B cell (primary cell): ENCODE measurements around the gene SLC43A1. TPM values are rescaled to one million over a fixed set of nuclear protein-coding genes. Genes with fewer than 3 reads are reported as not detected.

ENCODE experiments used
- ATAC-seq: fragments of 200-7000 bp; cut with Tn5 transposase; one replicate; pipeline ENCODE4 v1.10.0; 2021; ENCODE audit warnings: low read depth, mild to moderate bottlenecking, moderate number of reproducible peaks, moderate library complexity
- CTCF ChIA-PET: fragments of 350-600 bp; sonication (Branson Sonifier 250); formaldehyde crosslinking; loops from one replicate; lab custom pipeline; 2021; ENCODE audit warnings: antibody characterized with exemption, inconsistent platforms; lab: Charles Lee
- POLR2A ChIA-PET: fragments of 350-600 bp; sonication (Branson Sonifier 250); formaldehyde crosslinking; loops from one replicate; lab custom pipeline; 2021; ENCODE audit warnings: antibody characterized with exemption; lab: Charles Lee
- DNase-seq: peaks from one replicate; pipeline ENCODE4 v3.0.0; 2013
- H2AFZ ChIP-seq: 2 replicates; pipeline ENCODE4 v1.6.1; 2012; ENCODE audit warnings: mild to moderate bottlenecking, low read depth, low read length; ENCODE audit not compliant: insufficient read depth, poor library complexity, severe bottlenecking
- H3K27ac ChIP-seq, 2 donors: 1 replicate in 1 of 2; 2 replicates in 1 of 2; pipeline ENCODE4 v1.5.1; 2012 to 2013; ENCODE audit warnings: low read length in 2 of 2, mild to moderate bottlenecking in 2 of 2, moderate library complexity in 1 of 2
- H3K27me3 ChIP-seq, 4 experiments: fragments of 200-600 bp in 1 of 4; sonication (generic) in 1 of 4; replicated peaks in 1 of 4; 1 replicate in 2 of 4; 2 replicates in 2 of 4; pipeline versions ENCODE4 v1.6.1 to v1.7.0; 2013 to 2016; ENCODE audit warnings: low read length in 3 of 4, mild to moderate bottlenecking in 2 of 4, mixed read lengths in 1 of 4, moderate library complexity in 1 of 4; ENCODE audit not compliant: insufficient read depth in 4 of 4, control insufficient read depth in 3 of 4; ENCODE audit errors: control extremely low read depth in 1 of 4
- H3K36me3 ChIP-seq, 2 experiments: replicated peaks in 1 of 2; 1 replicate in 1 of 2; 2 replicates in 1 of 2; pipeline versions ENCODE4 v1.6.1 to v1.7.1; 2013; ENCODE audit warnings: low read length in 1 of 2; ENCODE audit not compliant: insufficient read depth in 2 of 2, control insufficient read depth in 1 of 2; ENCODE audit errors: control extremely low read depth in 1 of 2, extremely low read depth in 1 of 2
- H3K4me1 ChIP-seq, 2 donors: fragments of 200-600 bp in 1 of 2; sonication (generic) in 1 of 2; 1 replicate in 1 of 2; 2 replicates in 1 of 2; pipeline versions ENCODE4 v1.5.1 to v1.6.1; 2013 to 2017; ENCODE audit warnings: low read length in 2 of 2; ENCODE audit not compliant: control insufficient read depth in 2 of 2, insufficient read depth in 2 of 2
- H3K4me2 ChIP-seq: replicated peaks from 2 replicates; pipeline ENCODE3; 2012; ENCODE audit warnings: mild to moderate bottlenecking, low read depth, low read length; ENCODE audit not compliant: poor library complexity, severe bottlenecking
- H3K4me3 ChIP-seq, 5 experiments: fragments of 200-600 bp in 1 of 5; sonication (generic) in 1 of 5; 1 replicate in 3 of 5; 2 replicates in 2 of 5; pipeline versions ENCODE4 v1.5.1 to v1.7.0; 2011 to 2016; ENCODE audit warnings: low read length in 4 of 5, mild to moderate bottlenecking in 4 of 5, low read depth in 2 of 5, control low read depth in 1 of 5, moderate library complexity in 1 of 5; ENCODE audit not compliant: insufficient read depth in 1 of 5; ENCODE audit errors: control extremely low read depth in 1 of 5, extremely low read depth in 1 of 5
- H3K79me2 ChIP-seq: fragments of 200-600 bp; sonication (generic); one replicate; pipeline ENCODE4 v1.6.0; 2016; ENCODE audit warnings: low read length; ENCODE audit not compliant: control insufficient read depth, insufficient read depth
- H3K9ac ChIP-seq: fragments of 200-600 bp; sonication (generic); 2 replicates; pipeline ENCODE4 v1.6.1; 2017; ENCODE audit warnings: mild to moderate bottlenecking, low read length, moderate library complexity
- H3K9me3 ChIP-seq, 3 donors: one replicate each; pipeline versions ENCODE4 v1.6.1 to v1.7.1; 2013; ENCODE audit warnings: low read length in 2 of 3; ENCODE audit not compliant: control insufficient read depth in 2 of 3, insufficient read depth in 1 of 3; ENCODE audit errors: control extremely low read depth in 1 of 3
- H4K20me1 ChIP-seq: 2 replicates; pipeline ENCODE4 v1.6.0; 2012; ENCODE audit warnings: mild to moderate bottlenecking, low read length; ENCODE audit not compliant: insufficient read depth, control insufficient read depth, poor library complexity, severe bottlenecking
- H3K27ac Mint-ChIP-seq: one replicate; pipeline ENCODE4 v1.8.0; 2021; ENCODE audit warnings: mixed read lengths
- H3K27me3 Mint-ChIP-seq: one replicate; pipeline ENCODE4 v1.8.0; 2021; ENCODE audit warnings: mixed read lengths
- H3K4me1 Mint-ChIP-seq: one replicate; pipeline ENCODE4 v1.8.0; 2021; ENCODE audit warnings: mixed read lengths
- H3K4me3 Mint-ChIP-seq: one replicate; pipeline ENCODE4 v1.8.0; 2021; ENCODE audit warnings: mixed read lengths
- H3K9me3 Mint-ChIP-seq: one replicate; pipeline ENCODE4 v1.8.0; 2022; ENCODE audit warnings: mixed read lengths; ENCODE audit not compliant: insufficient read depth
- EZH2 ChIP-seq: IDR thresholded peaks from 2 replicates; pipeline ENCODE4 v1.6.1; 2012; ENCODE audit warnings: borderline replicate concordance, low read depth, mild to moderate bottlenecking, moderate library complexity, low read length; ENCODE audit not compliant: insufficient read depth, poor library complexity, severe bottlenecking
- WGBS: methylation state at CpG from one replicate; pipeline ENCODE4 v1.1.5; 2013; ENCODE audit warnings: missing lambda C conversion rate; ENCODE audit not compliant: insufficient coverage; 5-methylcytosine and 5-hydroxymethylcytosine counted together
- intact Hi-C: fragments of 100-400 bp; cut with micrococcal nuclease; formaldehyde crosslinking; loops from one replicate; pipeline ENCODE4 v1.10.0; 2022
- polyA plus RNA-seq: library from polyadenylated mRNA; depleted of rRNA; stranded (reverse); fragments of >200 nt; gene quantifications from 2 replicates; pipeline ENCODE4 v1.2.3, GENCODE V29; 2012
- total RNA-seq, 2 donors: library from RNA; stranded (reverse); fragments of 120-200 nt in 1 of 2; gene quantifications; 1 replicate in 1 of 2; 2 replicates in 1 of 2; pipeline versions ENCODE4 v1.2.3 to v1.2.4, GENCODE V29; 2013 to 2022
- TF ChIP-seq, protein P1 (sequence below): fragments of 200-600 bp; IDR thresholded peaks from one replicate; pipeline ENCODE4 v1.8.0; 2022; ENCODE audit warnings: antibody characterized with exemption, mild to moderate bottlenecking

The SLC43A1 gene
- total and polyA plus RNA-seq, 2 donors (not counting 1 experiment from before 2014, with no cell fraction given): 3.7 to 6.4 TPM

- no peaks in the 10 kb centered on the region for H3K27me3 Mint-ChIP-seq
- no peaks in the 10 kb centered on the region for H3K36me3 ChIP-seq
- POLR2A ChIA-PET: no interaction called here
- CTCF ChIA-PET: interaction anchor here (12.1 to 12.5 kb wide), 2 partner anchors 30 to 41 kb away, joined by 148 to 355 read pairs; partner anchors contain the start of gene TIMM10
- H3K4me1 ChIP-seq: peaks cover 31 to 33% of the 10 kb centered on the region in 2 donors
- no peaks in the 10 kb centered on the region for H4K20me1 ChIP-seq
- H3K9me3 ChIP-seq: peaks cover 0 to 4% (median 0%) of the 10 kb centered on the region in 3 donors
- DNase-seq (no peak), ATAC-seq (no peak)
- no peak overlapping the region for H3K9ac ChIP-seq
- peaks cover 24% of the 10 kb centered on the region for H3K4me1 Mint-ChIP-seq
- no peak overlapping the region for H3K4me2 ChIP-seq
- no peaks in the 10 kb centered on the region for H3K79me2 ChIP-seq
- intact Hi-C loops: no loop called here
- H3K27ac ChIP-seq: no peak overlapping the region
- H3K4me3 ChIP-seq: no peak overlapping the region
- no peak overlapping the region for H2AFZ ChIP-seq
- H3K27ac Mint-ChIP-seq: no peak overlapping the region
- TF ChIP-seq, protein P1, sequence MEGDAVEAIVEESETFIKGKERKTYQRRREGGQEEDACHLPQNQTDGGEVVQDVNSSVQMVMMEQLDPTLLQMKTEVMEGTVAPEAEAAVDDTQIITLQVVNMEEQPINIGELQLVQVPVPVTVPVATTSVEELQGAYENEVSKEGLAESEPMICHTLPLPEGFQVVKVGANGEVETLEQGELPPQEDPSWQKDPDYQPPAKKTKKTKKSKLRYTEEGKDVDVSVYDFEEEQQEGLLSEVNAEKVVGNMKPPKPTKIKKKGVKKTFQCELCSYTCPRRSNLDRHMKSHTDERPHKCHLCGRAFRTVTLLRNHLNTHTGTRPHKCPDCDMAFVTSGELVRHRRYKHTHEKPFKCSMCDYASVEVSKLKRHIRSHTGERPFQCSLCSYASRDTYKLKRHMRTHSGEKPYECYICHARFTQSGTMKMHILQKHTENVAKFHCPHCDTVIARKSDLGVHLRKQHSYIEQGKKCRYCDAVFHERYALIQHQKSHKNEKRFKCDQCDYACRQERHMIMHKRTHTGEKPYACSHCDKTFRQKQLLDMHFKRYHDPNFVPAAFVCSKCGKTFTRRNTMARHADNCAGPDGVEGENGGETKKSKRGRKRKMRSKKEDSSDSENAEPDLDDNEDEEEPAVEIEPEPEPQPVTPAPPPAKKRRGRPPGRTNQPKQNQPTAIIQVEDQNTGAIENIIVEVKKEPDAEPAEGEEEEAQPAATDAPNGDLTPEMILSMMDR: no peak
- no peak for TF ChIP-seq EZH2
- WGBS: over 99% methylated on average over 10 of the region's 15 CpGs
- no peak overlapping the region for H3K4me3 Mint-ChIP-seq
- H3K27me3 ChIP-seq: peaks cover 0 to 11% (median 3%) of the 10 kb centered on the region in 4 experiments
- no peaks in the 10 kb centered on the region for H3K9me3 Mint-ChIP-seq
Measured at GRCh38 chr11:57487021-57487778, 28.3 kb downstream of the SLC43A1 start.
